Keratinocyte (primary cell): ENCODE data around the gene INPP4B. TPM values are rescaled to one million over a fixed set of nuclear protein-coding genes. Genes with fewer than 3 reads are reported as not detected.

ENCODE experiments used
- DNase-seq: peaks from one replicate; pipeline ENCODE4 v3.0.0-alpha.2; 2011; ENCODE audit warnings: low read depth, missing footprints, low spot score
- FAIRE-seq: peaks from 2 replicates; lab custom pipeline; 2011; peaks lifted over from hg19 to GRCh38; lab: Jason Lieb, UNC
- H2AFZ ChIP-seq: 2 replicates; pipeline ENCODE4 v1.6.0; 2012; ENCODE audit warnings: low read length, control low read depth, inconsistent platforms; ENCODE audit not compliant: control insufficient read depth
- H3K27ac ChIP-seq: 2 replicates; pipeline ENCODE4 v1.5.1; 2011; ENCODE audit warnings: low read length; ENCODE audit not compliant: control insufficient read depth, insufficient read depth
- H3K27me3 ChIP-seq: 3 replicates; pipeline ENCODE4 v1.6.0; 2011; ENCODE audit warnings: low read length; ENCODE audit not compliant: control insufficient read depth, insufficient read depth; ENCODE audit errors: extremely low read depth
- H3K36me3 ChIP-seq, 2 experiments: 2 replicates in 1 of 2; 3 replicates in 1 of 2; pipeline ENCODE4 v1.5.1; 2011; ENCODE audit warnings: low read length in 2 of 2, mild to moderate bottlenecking in 1 of 2; ENCODE audit not compliant: control insufficient read depth in 2 of 2, insufficient read depth in 2 of 2; ENCODE audit errors: extremely low read depth in 1 of 2
- H3K4me1 ChIP-seq: 3 replicates; pipeline ENCODE4 v1.5.1; 2011; ENCODE audit warnings: low read length; ENCODE audit not compliant: control insufficient read depth, insufficient read depth; ENCODE audit errors: extremely low read depth
- H3K4me2 ChIP-seq: 3 replicates; pipeline ENCODE4 v1.6.0; 2011; ENCODE audit warnings: low read depth, low read length; ENCODE audit not compliant: control insufficient read depth, insufficient read depth; ENCODE audit errors: extremely low read depth
- H3K4me3 ChIP-seq, 3 experiments: fragments of 200-600 bp in 1 of 3; sonication (generic) in 1 of 3; 2 replicates in 2 of 3; 3 replicates in 1 of 3; pipeline ENCODE4 v1.5.1; 2011 to 2016; ENCODE audit warnings: low read length in 3 of 3, mild to moderate bottlenecking in 3 of 3, control low read depth in 2 of 3, inconsistent platforms in 1 of 3, low read depth in 1 of 3, mixed read lengths in 1 of 3, mixed run types in 1 of 3, moderate library complexity in 1 of 3; ENCODE audit not compliant: control insufficient read depth in 2 of 3, insufficient read depth in 2 of 3; ENCODE audit errors: extremely low read depth in 1 of 3
- H3K79me2 ChIP-seq: 2 replicates; pipeline ENCODE4 v1.6.0; 2012; ENCODE audit warnings: low read length; ENCODE audit not compliant: control insufficient read depth, insufficient read depth
- H3K9ac ChIP-seq: 3 replicates; pipeline ENCODE4 v1.6.0; 2011; ENCODE audit warnings: low read length; ENCODE audit not compliant: control insufficient read depth, insufficient read depth; ENCODE audit errors: extremely low read depth
- H3K9me1 ChIP-seq: 3 replicates; pipeline ENCODE4 v1.6.0; 2011; ENCODE audit warnings: low read length; ENCODE audit not compliant: control insufficient read depth, insufficient read depth; ENCODE audit errors: extremely low read depth
- H3K9me3 ChIP-seq: 2 replicates; pipeline ENCODE4 v1.5.1; 2012; ENCODE audit warnings: low read depth, low read length; ENCODE audit not compliant: control insufficient read depth
- H4K20me1 ChIP-seq: 3 replicates; pipeline ENCODE4 v1.6.0; 2011; ENCODE audit warnings: low read length; ENCODE audit not compliant: control insufficient read depth, insufficient read depth; ENCODE audit errors: extremely low read depth
- CTCF ChIP-seq, 3 experiments: IDR thresholded peaks in 1 of 3; conservative IDR thresholded peaks in 1 of 3; optimal IDR thresholded peaks in 1 of 3; 2 replicates in 2 of 3; 3 replicates in 1 of 3; pipeline versions ENCODE3 to v1.5.1; 2011; ENCODE audit warnings: low read length in 3 of 3, mild to moderate bottlenecking in 3 of 3, moderate library complexity in 2 of 3, control low read depth in 1 of 3, inconsistent platforms in 1 of 3; ENCODE audit not compliant: insufficient read depth in 2 of 3; ENCODE audit errors: extremely low read depth in 1 of 3
- EZH2 ChIP-seq: IDR thresholded peaks from one replicate; pipeline ENCODE4 v1.6.1; 2012; ENCODE audit warnings: inconsistent platforms, mild to moderate bottlenecking, low read length, moderate library complexity
- dilution Hi-C: fragments of 300-500 bp; cut with MboI; formaldehyde crosslinking; loops from one replicate; pipeline ENCODE4 v1.7.0; 2020; ENCODE audit warnings: low sequenced_read_pairs; ENCODE audit not compliant: extremely low pct_ligation_motif_present
- polyA plus RNA-seq, 5 experiments: library from polyadenylated mRNA; depleted of rRNA in 3 of 5; stranded (reverse) in 3 of 5; stranded (forward) in 1 of 5; unstranded in 1 of 5; fragments of >200 nt; gene quantifications; 1 replicate in 1 of 5; 2 replicates in 3 of 5; 3 replicates in 1 of 5; pipeline versions ENCODE4 v1.2.1 to v1.2.3, GENCODE V29; 2011 to 2012; ENCODE audit warnings: missing spikeins in 2 of 5, low read depth in 1 of 5, low replicate concordance in 1 of 5

INPP4B gene
- polyA plus RNA-seq, 1 donor (not counting 4 experiments of a cell fraction or from before 2014, with no cell fraction given) = 50.2 TPM

DNA sequence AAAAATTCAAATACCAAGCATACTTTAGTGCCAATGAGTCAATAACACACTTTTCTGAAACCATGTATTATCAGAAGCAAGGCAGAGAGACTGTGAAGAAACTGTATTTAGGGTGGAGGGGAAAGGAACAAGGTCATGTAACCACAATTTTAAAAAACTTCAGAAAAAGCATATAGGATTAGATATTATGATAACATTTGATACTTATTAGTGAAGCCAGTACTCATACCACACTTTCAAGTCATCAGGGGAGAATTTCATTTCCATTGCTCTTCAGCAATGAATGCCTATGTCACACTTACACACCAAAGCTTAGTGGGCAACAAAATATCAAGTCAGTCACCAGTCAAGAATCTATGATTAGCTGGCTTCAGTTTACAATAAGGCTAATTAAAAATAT, 607.5 kb downstream of the INPP4B start:
- dilution Hi-C loops = no loop called here
- Histone ChIP-seq H3K9me1 (no peaks in the 10 kb centered on the region), H3K36me3 (peaks cover 0 to 2% of the 10 kb centered on the region in 2 experiments), H3K4me1 (peaks cover 19% of the 10 kb centered on the region), H4K20me1 (no peaks in the 10 kb centered on the region), H3K27me3 (no peaks in the 10 kb centered on the region), H3K4me3 (no peak overlapping the region), H3K9me3 (no peaks in the 10 kb centered on the region), H3K79me2 (peaks cover 15% of the 10 kb centered on the region), H3K4me2 (no peak overlapping the region), H3K9ac (no peak overlapping the region), H3K27ac (peak overlapping the region; percentile 24), H2AFZ (no peak overlapping the region)
- FAIRE-seq = peak; percentile 36
- no peak for DNase-seq
- TF ChIP-seq CTCF (optimal IDR thresholded peaks at IDR 0.05 in 1 of 3, IDR thresholded peaks at IDR 0.05 in 1 of 3, conservative IDR thresholded peaks at IDR 0.05 in 1 of 3; ENCODE audit: extremely low read depth in 1 of 3, insufficient read depth in 2 of 3, low read length in 3 of 3) (no peak), EZH2 (no peak)

- Histone ChIP-seq H3K9me1 (no peaks in the 10 kb centered on the region), H3K4me3 (peak overlapping the region in 1 of 3 experiments; percentile 36), H3K36me3 (peaks cover 0 to 6% of the 10 kb centered on the region in 2 experiments), H2AFZ (no peak overlapping the region), H3K9me3 (no peaks in the 10 kb centered on the region), H3K4me1 (peaks cover 19% of the 10 kb centered on the region), H4K20me1 (no peaks in the 10 kb centered on the region), H3K27ac (peak overlapping the region; percentile 41), H3K4me2 (peak overlapping the region; percentile 54), H3K9ac (no peak overlapping the region), H3K79me2 (peaks cover 13% of the 10 kb centered on the region), H3K27me3 (no peaks in the 10 kb centered on the region)
- DNase-seq = no peak
- TF ChIP-seq EZH2 (no peak), CTCF (optimal IDR thresholded peaks at IDR 0.05 in 1 of 3, IDR thresholded peaks at IDR 0.05 in 1 of 3, conservative IDR thresholded peaks at IDR 0.05 in 1 of 3; ENCODE audit: extremely low read depth in 1 of 3, insufficient read depth in 2 of 3, low read length in 3 of 3) (no peak)
- peak; percentile 94 for FAIRE-seq
- dilution Hi-C loops = no loop called here
Observed at GRCh38 chr4:142236268-142236667, 609.8 kb downstream of the INPP4B start.
